ENCODE data around the gene SNX4. TPM values are rescaled to one million over a fixed set of nuclear protein-coding genes. Genes with fewer than 3 reads are reported as not detected.
"Not testable (repeated sequence)": the region's sequence is repeated elsewhere in the genome, so short reads cannot be mapped to it uniquely, and the experiment has no call there.

Gene SNX4
- total RNA-seq: 38.4 and 44.9 TPM in 2 replicates
- long read RNA-seq, transcript SNX4-201 (14 exons, 2,513 nt): major isoform, 158 of 199 reads
- long read RNA-seq, partial matches to known transcripts: 9 of 199 reads
- long read RNA-seq, other reads (novel, unspliced or antisense): 30 of 199 reads

DNA sequence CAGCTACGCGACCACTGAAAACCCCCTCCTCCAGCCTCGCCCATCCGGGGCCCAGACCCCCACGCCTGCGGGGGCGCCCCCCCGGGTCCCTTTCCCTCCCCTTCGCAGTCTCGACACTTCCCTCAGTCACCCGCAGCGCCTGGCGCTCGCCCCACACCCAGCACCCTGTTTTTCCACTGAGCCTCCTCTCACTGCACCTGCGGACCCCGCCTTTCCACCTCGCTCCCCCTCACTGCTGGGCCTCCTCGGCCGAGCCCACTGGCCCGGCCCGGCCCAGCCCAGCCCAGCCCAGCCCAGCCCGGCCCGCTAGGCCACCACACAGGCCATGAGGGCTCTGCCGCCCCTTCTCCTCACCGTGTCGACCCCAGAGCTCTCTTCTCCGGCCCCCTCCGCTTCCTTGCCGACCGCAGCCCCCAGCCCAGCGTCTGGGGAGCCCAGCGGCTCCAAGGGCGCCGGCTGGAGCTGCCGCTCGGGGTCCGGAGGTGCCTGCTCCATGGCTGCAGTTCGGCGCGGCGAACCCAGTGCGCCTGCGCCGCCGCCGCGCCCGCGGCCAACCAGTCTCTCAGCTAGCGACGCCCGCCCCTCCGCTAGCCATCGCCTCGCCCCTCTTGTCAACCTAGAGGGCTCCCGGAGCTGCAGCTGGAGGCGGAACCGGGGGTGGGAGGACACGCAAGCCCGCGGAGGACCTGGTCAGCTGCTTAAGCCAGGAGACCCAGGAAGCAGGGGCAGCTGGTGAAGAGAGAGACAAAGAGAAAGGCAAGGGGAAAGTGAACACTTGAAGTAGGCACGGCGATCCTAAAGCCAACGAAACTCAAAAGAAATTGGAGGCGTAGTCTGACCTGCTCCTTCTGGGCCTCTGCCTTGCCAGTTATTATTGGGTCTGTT is at the start of gene SNX4:
Gene SNX4, minus strand, starts transcription at position 525 of the 885 bp plus-strand sequence. Its CDS starts 30 bp downstream, at position 495.
- DNase-seq (ENCODE audit: low spot score, unreplicated experiment): peak; percentile 88
- TF ChIP-seq, protein P1, sequence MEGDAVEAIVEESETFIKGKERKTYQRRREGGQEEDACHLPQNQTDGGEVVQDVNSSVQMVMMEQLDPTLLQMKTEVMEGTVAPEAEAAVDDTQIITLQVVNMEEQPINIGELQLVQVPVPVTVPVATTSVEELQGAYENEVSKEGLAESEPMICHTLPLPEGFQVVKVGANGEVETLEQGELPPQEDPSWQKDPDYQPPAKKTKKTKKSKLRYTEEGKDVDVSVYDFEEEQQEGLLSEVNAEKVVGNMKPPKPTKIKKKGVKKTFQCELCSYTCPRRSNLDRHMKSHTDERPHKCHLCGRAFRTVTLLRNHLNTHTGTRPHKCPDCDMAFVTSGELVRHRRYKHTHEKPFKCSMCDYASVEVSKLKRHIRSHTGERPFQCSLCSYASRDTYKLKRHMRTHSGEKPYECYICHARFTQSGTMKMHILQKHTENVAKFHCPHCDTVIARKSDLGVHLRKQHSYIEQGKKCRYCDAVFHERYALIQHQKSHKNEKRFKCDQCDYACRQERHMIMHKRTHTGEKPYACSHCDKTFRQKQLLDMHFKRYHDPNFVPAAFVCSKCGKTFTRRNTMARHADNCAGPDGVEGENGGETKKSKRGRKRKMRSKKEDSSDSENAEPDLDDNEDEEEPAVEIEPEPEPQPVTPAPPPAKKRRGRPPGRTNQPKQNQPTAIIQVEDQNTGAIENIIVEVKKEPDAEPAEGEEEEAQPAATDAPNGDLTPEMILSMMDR (IDR thresholded peaks at IDR 0.05; ENCODE audit: unreplicated experiment): no peak
- Mint-ChIP-seq H3K36me3 (ENCODE audit: insufficient read depth) (peaks cover 8% of the 10 kb centered on the region), H3K9me3 (ENCODE audit: low read depth) (no peaks in the 10 kb centered on the region), H3K4me1 (ENCODE audit: low read depth) (peaks cover 11% of the 10 kb centered on the region), H3K4me3 (ENCODE audit: low read depth) (peak within 1 kb of the TSS; percentile 96), H3K27ac (peak within 1 kb of the TSS; percentile 98), H3K27me3 (no peaks in the 10 kb centered on the region)

DNA sequence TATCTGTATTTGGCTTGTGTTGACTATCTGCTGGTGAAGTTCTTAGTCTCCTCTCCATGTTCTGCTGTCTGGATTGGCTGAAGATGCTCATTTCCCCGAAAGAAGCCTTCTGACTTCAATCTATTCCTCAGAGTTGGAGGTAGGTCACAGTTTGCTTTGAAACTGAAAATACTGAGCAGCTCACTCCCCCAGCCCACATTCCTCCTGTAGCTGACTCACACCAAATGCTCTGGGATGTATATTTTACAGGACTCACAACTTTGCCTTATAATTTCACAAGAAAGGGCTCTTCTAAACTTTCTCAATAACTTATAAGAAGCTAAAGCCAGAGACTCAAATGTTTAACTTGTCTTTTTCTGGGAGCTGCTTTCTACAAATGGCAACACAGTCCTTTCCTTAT is 36.3 kb upstream of the SNX4 start:
- TF ChIP-seq, protein P1 (IDR thresholded peaks at IDR 0.05; ENCODE audit: unreplicated experiment): no peak
- no peak overlapping the region for H3K27ac Mint-ChIP-seq
- DNase-seq (ENCODE audit: low spot score, unreplicated experiment): no peak
- no peaks in the 10 kb centered on the region for H3K4me1 Mint-ChIP-seq (ENCODE audit: low read depth)
- no peaks in the 10 kb centered on the region for H3K9me3 Mint-ChIP-seq (ENCODE audit: low read depth)
- H3K36me3 Mint-ChIP-seq (ENCODE audit: insufficient read depth): peaks cover 17% of the 10 kb centered on the region
- H3K27me3 Mint-ChIP-seq: no peaks in the 10 kb centered on the region
- no peak overlapping the region for H3K4me3 Mint-ChIP-seq (ENCODE audit: low read depth)

- H3K27ac Mint-ChIP-seq: no peak overlapping the region
- no peak overlapping the region for H3K4me3 Mint-ChIP-seq (ENCODE audit: low read depth)
- no peak for DNase-seq (ENCODE audit: low spot score, unreplicated experiment)
- TF ChIP-seq, protein P1 (IDR thresholded peaks at IDR 0.05; ENCODE audit: unreplicated experiment): no peak
- H3K9me3 Mint-ChIP-seq (ENCODE audit: low read depth): no peaks in the 10 kb centered on the region
- no peaks in the 10 kb centered on the region for H3K4me1 Mint-ChIP-seq (ENCODE audit: low read depth)
- no peaks in the 10 kb centered on the region for H3K27me3 Mint-ChIP-seq
- peaks cover 12% of the 10 kb centered on the region for H3K36me3 Mint-ChIP-seq (ENCODE audit: insufficient read depth)
Observed at GRCh38 chr3:125552401-125552800, 32.4 kb upstream of the SNX4 start.

DNA sequence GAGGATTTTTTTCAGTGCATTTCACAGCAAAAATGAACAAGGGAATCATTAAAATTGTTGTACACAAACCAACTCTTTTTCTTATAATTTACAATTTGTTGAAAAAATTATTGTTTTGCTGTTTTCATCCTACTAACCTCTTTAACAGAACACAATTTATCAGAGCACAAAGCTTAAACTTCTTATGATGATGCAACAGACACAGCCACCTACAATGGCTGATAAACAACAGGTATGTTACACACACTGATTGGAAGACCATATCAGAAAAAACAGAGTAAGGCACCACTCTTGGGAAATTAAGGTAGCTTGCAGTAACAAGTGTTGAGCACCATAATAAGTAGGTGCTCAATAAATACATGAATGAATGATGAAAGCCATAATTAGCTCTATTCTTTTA is 8.9 kb upstream of the SNX4 start:
- Mint-ChIP-seq H3K9me3 (ENCODE audit: low read depth) (no peaks in the 10 kb centered on the region), H3K27ac (no peak overlapping the region), H3K4me1 (ENCODE audit: low read depth) (no peaks in the 10 kb centered on the region), H3K27me3 (no peaks in the 10 kb centered on the region), H3K4me3 (ENCODE audit: low read depth) (no peak overlapping the region), H3K36me3 (ENCODE audit: insufficient read depth) (peaks cover 15% of the 10 kb centered on the region)
- DNase-seq (ENCODE audit: low spot score, unreplicated experiment): no peak
- TF ChIP-seq, protein P1 (IDR thresholded peaks at IDR 0.05; ENCODE audit: unreplicated experiment): no peak

GRCh38 chr3:125525153-125525552 is 5.2 kb upstream of the SNX4 start:
- TF ChIP-seq, protein P1 (IDR thresholded peaks at IDR 0.05; ENCODE audit: unreplicated experiment): no peak
- H3K9me3 Mint-ChIP-seq (ENCODE audit: low read depth): no peaks in the 10 kb centered on the region
- H3K27me3 Mint-ChIP-seq: no peaks in the 10 kb centered on the region
- peaks cover 2% of the 10 kb centered on the region for H3K4me1 Mint-ChIP-seq (ENCODE audit: low read depth)
- no peak overlapping the region for H3K4me3 Mint-ChIP-seq (ENCODE audit: low read depth)
- no peak overlapping the region for H3K27ac Mint-ChIP-seq
- H3K36me3 Mint-ChIP-seq (ENCODE audit: insufficient read depth): peaks cover 9% of the 10 kb centered on the region
- no peak for DNase-seq (ENCODE audit: low spot score, unreplicated experiment)

DNA sequence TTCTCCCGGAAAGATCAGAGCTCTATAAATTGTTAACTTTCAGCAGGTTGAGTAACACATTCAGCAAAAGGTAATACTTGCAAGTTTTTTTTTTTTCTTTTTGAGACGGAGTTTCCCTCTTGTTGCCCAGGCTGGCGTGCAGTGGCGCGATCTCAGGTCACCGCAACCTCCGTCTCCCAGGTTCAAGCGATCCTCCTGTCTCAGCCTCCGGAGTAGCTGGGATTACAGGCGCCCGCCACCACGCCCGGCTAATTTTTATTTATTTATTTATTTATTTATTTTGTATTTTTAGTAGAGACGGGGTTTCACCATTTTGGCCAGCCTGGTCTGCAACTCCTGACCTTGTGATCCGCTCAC is 539 bp upstream of the SNX4 start:
- not testable (repeated sequence) for DNase-seq (ENCODE audit: low spot score, unreplicated experiment); H3K9me3 Mint-ChIP-seq (ENCODE audit: low read depth); H3K36me3 Mint-ChIP-seq (ENCODE audit: insufficient read depth); H3K27me3 Mint-ChIP-seq
- peak overlapping the region; percentile 98 for H3K27ac Mint-ChIP-seq
- H3K4me1 Mint-ChIP-seq (ENCODE audit: low read depth): peaks cover 11% of the 10 kb centered on the region
- H3K4me3 Mint-ChIP-seq (ENCODE audit: low read depth): peak overlapping the region; percentile 96
